Myocyte (in vitro differentiated cells): ENCODE data around the gene RBMS3. TPM values are rescaled to one million over a fixed set of nuclear protein-coding genes. Genes with fewer than 3 reads are reported as not detected.
"Not testable (repeated sequence)": the region's sequence is repeated elsewhere in the genome, so short reads cannot be mapped to it uniquely, and the experiment has no call there.

ENCODE experiments used
- DNase-seq: peaks from one replicate; pipeline ENCODE4 v3.0.0-alpha.2; 2012; ENCODE audit warnings: low read depth
- total RNA-seq: library from RNA; depleted of rRNA; stranded (reverse); fragments of >200 nt; gene quantifications from 2 replicates; pipeline ENCODE4 v1.2.3, GENCODE V29; 2014

RBMS3 gene
- total RNA-seq, 1 donor from 2014 or later: 30.6 TPM

DNA sequence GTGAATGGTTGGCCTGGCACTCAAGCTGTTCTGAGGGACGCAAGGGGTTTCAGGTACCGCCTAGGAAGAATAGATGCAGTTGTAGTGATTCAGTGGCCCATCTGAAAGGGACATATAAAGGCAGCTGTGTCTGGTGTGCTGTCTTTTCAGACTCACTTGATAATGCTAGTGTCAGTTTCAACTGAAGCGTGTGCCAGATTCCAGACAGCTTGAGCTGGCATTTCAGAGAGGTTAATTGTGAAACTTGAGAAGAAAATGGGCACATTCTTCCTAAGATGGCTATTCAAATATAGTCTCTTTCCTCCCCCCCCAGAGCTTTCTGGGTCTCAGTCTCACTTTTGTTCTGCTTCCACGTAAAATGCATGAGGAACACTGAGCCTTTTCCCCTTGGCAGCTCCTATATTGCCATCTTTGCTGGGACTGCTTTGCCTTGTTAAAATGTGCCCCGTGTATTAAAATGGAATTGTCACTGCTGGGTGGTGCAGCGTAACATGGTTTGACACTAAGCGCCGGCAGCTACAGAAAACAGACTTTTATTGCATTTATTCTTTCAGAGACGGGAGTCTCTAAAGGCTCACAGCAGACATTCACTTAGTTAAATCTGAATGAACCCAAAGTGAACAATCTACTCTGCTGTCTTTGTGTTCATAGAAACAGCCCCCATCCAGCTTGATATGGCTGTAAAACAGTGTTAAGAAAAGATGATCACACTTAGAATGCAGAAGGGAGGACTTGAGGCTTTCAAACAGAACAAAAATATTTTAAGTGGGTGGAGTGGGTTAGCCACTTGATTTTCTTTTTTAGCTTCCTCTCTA, 478.7 kb downstream of the RBMS3 start:
- DNase-seq: peak; percentile 84

- DNase-seq: no peak
Measured at GRCh38 chr3:29760226-29760685, 479.4 kb downstream of the RBMS3 start.

DNA sequence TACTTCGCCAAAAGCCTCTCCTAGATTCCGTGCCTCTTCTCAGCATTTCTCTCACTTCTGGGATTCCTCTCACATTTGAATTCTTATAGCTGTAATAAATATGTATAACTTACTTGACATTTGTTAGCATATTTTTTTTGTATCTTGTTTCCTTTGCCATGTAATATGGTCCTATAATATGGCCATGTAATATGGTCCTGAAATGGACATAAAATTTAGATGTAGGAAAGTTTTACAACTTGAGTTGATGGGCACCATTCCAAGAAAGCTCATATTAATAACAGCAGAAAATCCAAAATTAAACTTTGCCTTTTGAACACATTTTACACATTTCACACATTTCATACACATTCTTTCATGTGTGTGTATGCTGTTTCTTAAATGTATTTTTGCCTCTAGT, 480.6 kb downstream of the RBMS3 start:
- no peak for DNase-seq

GRCh38 chr3:29763115-29763514, 482.2 kb downstream of the RBMS3 start:
- peak; percentile 9 for DNase-seq

DNA sequence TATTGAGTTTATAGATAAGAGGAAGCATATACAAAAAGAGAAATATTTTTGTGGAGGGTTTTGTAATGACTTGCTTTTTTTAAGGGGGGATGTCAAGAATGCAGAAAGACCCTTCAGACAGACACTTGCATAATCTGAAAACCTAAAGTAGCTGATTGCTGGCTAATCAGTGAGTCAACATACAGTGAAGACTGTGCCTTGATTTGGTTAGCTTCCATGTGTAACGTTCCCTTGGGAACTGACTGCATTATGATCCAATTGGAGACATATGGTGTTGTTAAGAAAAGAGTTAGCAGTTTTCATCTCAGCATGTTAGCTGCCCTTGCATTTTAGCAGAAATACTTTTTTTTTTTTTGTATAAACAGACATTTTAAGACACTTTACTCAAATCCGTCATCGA, 483.2 kb downstream of the RBMS3 start:
- no peak for DNase-seq

- DNase-seq: peak; percentile 88
Measured at GRCh38 chr3:29764603-29765254, 483.9 kb downstream of the RBMS3 start.

DNA sequence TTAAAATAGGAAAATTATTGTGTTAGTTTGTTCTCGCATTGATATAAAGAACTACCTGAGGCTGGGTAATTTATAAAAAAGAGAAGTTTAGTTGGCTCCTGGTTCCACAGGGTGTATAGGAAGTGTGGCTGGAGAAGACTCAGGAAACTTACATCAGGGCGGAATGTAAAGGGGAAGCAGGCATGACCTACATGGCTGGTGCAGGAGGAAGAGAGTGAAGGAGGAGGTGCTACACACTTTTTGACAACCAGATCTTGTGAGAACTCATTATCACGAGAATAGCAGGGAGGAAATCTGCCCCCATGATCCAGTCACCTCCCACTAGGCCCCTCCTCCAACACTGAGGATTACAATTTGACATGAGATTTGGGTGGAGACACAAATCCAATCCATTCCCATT, 490.7 kb downstream of the RBMS3 start:
- no peak for DNase-seq

GRCh38 chr3:29772436-29772835, 491.6 kb downstream of the RBMS3 start:
- no peak for DNase-seq

DNA sequence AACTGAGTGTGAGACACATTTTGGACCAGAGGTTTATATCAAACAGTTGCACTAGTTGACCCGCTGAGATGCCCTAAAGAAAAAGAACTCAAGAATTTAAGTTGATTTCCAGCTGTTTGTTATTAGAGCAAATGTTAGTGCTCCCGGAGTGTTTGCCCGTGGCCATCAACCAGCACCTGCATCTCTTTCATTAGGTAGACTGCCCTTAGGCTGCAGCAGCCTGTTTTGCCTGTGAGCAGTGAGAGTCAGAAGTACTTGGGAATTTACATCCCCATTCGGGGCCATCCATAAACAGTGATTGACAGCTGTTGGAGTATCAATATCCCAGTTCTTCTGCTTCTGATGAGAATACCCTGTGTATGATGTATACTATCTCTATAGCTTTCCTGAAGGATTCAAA, 492.6 kb downstream of the RBMS3 start:
- DNase-seq: no peak

- peak; percentile 81 for DNase-seq
Measured at GRCh38 chr3:29775340-29775739, 494.5 kb downstream of the RBMS3 start.

DNA sequence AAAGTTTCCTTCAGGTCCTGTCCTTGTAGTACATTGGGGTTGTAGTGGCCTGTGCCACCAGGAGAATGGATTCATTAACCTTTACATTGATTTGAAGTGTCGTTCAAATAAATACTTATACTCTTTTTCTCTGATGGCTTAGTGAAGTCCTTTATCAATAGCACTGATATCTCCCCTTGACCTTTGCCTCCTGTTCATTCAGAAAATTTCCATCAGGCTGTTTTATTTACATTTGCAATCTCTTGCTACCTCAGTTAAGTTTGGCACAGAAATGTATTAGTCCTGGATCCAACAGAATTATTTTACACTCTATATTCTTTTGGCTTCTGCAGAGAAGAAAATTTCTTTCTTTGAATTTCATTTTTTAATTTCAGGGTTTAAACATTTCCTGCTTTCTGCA, 497.0 kb downstream of the RBMS3 start:
- DNase-seq: no peak

GRCh38 chr3:29789686-29790085, 508.8 kb downstream of the RBMS3 start:
- DNase-seq: no peak

DNA sequence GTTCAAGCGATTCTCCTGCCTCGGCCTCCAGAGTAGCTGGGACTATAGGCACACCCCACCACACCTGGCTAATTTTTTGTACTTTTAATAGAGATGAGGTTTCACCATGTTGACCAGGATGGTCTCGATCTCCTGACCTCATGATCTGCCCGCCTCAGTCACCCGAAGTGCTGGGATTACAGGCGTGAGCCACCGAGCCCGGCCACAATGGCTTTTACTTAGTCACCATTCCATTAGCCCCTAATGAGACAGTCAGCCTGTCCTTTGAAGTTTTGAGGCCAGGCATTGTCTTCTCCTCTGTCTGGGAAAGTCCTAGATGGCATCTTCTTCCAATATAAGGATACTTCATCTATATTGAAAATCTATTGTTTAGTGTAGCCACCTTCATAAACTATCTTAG, 515.9 kb downstream of the RBMS3 start:
- DNase-seq: no peak

GRCh38 chr3:29802057-29802456, 521.2 kb downstream of the RBMS3 start:
- DNase-seq: no peak

- no peak for DNase-seq
Measured at GRCh38 chr3:29804044-29804443, 523.2 kb downstream of the RBMS3 start.

DNA sequence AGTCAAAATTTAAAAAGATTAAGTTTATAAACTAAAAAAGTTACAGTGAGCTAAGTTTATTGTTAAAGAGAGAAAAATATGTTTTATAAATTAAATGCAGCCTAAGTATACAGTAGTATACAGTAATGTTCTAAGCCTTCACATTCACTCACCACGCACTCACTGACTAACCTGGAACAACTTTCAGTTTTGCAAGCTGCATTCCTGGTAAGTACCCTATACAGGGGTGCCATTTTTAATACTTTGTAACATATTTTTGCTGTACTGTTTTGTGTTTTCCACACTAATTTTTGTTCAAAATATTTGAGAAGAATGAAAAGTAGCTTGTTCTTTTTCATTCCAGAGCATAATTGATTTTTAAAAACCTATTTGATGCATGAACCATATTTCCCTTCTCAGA, 524.9 kb downstream of the RBMS3 start:
- no peak for DNase-seq

GRCh38 chr3:29808324-29808723, 527.5 kb downstream of the RBMS3 start:
- DNase-seq: not testable (repeated sequence)

- peak; percentile 18 for DNase-seq
Measured at GRCh38 chr3:29822071-29822470, 541.2 kb downstream of the RBMS3 start.

DNA sequence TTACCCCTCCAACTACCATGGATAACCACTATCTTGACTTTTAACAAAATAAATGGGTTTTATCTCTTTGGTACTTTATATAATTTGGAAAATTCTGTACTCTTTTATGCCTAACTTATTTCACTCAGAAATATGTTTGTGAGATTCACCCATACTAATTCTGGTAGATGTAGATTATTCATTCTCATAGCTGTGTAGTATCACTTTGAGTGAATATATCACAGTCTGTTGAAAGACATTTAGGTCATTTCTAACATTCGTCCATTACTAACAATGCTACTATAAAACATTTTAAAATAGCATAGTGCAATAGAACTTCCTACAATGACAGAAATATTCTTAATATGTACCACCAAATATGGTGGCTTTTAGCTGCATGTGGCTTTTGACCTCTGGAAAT, 542.4 kb downstream of the RBMS3 start:
- DNase-seq: no peak

DNA sequence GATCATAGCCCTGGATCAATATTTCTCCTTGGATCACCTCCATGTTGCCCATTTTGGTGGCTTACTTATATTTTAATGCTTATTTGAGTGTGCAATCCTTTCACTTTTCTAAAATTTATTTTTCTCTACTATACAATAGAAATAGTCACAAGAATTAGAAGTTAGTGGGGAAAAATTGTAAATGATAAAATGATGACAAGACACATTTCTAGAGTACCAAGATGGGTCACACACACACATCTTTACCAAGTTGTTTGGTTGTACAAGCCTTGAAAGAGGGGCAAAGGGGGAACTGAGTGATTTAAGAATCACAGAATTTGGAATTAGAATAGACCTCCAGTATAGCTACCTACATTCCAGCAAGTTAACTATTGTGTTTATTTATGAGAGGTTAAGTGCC, 545.8 kb downstream of the RBMS3 start:
- no peak for DNase-seq

GRCh38 chr3:29827756-29828155, 546.9 kb downstream of the RBMS3 start:
- no peak for DNase-seq

DNA sequence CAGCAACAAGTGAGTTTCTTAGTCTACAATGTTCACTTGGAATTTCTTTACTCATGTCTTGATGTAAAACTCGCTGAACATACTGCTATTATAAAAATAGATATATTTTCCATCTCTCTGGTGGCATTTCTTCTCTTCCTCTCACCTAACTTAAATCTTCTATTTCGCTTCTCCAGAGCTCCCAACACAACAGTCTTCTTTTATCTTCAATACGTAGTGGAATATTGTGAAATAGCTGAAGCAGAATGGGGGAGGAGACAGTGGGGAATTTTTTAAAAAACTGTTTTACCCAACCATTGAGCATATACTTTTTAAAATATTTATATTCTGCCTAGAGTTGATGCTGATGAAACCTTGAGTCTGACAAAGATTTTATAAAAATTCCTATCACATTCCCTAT, 548.5 kb downstream of the RBMS3 start:
- no peak for DNase-seq

GRCh38 chr3:29850641-29851040, 569.8 kb downstream of the RBMS3 start:
- DNase-seq: no peak
